ENCODE data around the gene P2RY11.

- TF ChIP-seq RFX5 (IDR thresholded peaks at IDR 0.05; ENCODE audit: low read depth, low read length) (no peak), POLR2A (IDR thresholded peaks at IDR 0.05; ENCODE audit: low read depth, low read length) (no peak), CTCF (conservative IDR thresholded peaks at IDR 0.05; ENCODE audit: low read depth, low read length) (no peak)
Observed at GRCh38 chr19:10089801-10090375, 21.6 kb upstream of the P2RY11 start.

Data from IMR-90 (cell line).